SK-N-MC (cell line): Measurements from ENCODE around the gene CYTH3.

ENCODE experiments used
- DNase-seq: peaks from one replicate; pipeline ENCODE4 v3.0.0-alpha.2; 2011; ENCODE audit warnings: low read depth, low spot score
- H3K27ac ChIP-seq: fragments of 200-600 bp; sonication (generic); 2 replicates; pipeline ENCODE4 v1.5.1; 2016; ENCODE audit warnings: mixed run types
- H3K36me3 ChIP-seq: fragments of 200-600 bp; sonication (generic); 2 replicates; pipeline ENCODE4 v1.6.1; 2017; ENCODE audit warnings: antibody characterized with exemption, low read length, mixed read lengths; ENCODE audit not compliant: insufficient read depth
- H3K4me3 ChIP-seq: fragments of 200-600 bp; sonication (generic); 2 replicates; pipeline ENCODE4 v1.5.1; 2016
- H3K9ac ChIP-seq: fragments of 200-600 bp; sonication (generic); 2 replicates; pipeline ENCODE4 v1.8.0; 2017; ENCODE audit warnings: mixed run types, mixed read lengths; ENCODE audit not compliant: insufficient read length
- H3K9me3 ChIP-seq: fragments of 200-600 bp; sonication (generic); 2 replicates; pipeline ENCODE4 v1.6.1; 2017; ENCODE audit warnings: low read depth, mild to moderate bottlenecking, antibody characterized with exemption, low read length, moderate library complexity, mixed read lengths
- EZH2 ChIP-seq: fragments of 200-600 bp; sonication (generic); IDR thresholded peaks from one replicate; pipeline ENCODE4 v1.6.1; 2017; ENCODE audit warnings: antibody characterized with exemption
- FOXP2 ChIP-seq: optimal IDR thresholded peaks from 2 replicates; pipeline ENCODE3; 2011; ENCODE audit warnings: mild to moderate bottlenecking, moderate library complexity; ENCODE audit not compliant: insufficient read depth; ENCODE audit errors: extremely low read length, control extremely low read depth
- POLR2AphosphoS5 ChIP-seq: IDR thresholded peaks from 2 replicates; pipeline ENCODE4 v1.6.1; 2012; ENCODE audit warnings: mild to moderate bottlenecking, low read depth, low read length, borderline replicate concordance

Gene CYTH3, protein sequence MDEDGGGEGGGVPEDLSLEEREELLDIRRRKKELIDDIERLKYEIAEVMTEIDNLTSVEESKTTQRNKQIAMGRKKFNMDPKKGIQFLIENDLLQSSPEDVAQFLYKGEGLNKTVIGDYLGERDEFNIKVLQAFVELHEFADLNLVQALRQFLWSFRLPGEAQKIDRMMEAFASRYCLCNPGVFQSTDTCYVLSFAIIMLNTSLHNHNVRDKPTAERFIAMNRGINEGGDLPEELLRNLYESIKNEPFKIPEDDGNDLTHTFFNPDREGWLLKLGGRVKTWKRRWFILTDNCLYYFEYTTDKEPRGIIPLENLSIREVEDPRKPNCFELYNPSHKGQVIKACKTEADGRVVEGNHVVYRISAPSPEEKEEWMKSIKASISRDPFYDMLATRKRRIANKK

GRCh38 chr7:6272481-6273323 lies at the start of gene CYTH3:
CYTH3 (minus strand) TSS chr7:6272624; CDS start chr7:6272507, 117 bp downstream.
- Histone ChIP-seq H3K36me3 (no peaks in the 10 kb centered on the region), H3K9me3 (no peaks in the 10 kb centered on the region), H3K4me3 (peak within 1 kb of the TSS; percentile 88), H3K9ac (peak within 1 kb of the TSS; percentile 69), H3K27ac (no peak within 1 kb of the TSS)
- no peak for DNase-seq
- TF ChIP-seq FOXP2 (no peak), EZH2 (no peak), POLR2AphosphoS5 (peak; percentile 78)

- Histone ChIP-seq H3K27ac (no peak overlapping the region), H3K9me3 (no peaks in the 10 kb centered on the region), H3K9ac (no peak overlapping the region), H3K36me3 (no peaks in the 10 kb centered on the region), H3K4me3 (no peak overlapping the region)
- no peak for DNase-seq
- no peak for TF ChIP-seq FOXP2
- TF ChIP-seq EZH2 = no peak
- TF ChIP-seq POLR2AphosphoS5 = no peak
Observed at GRCh38 chr7:6320791-6321190, 48.4 kb upstream of the CYTH3 start.

DNA sequence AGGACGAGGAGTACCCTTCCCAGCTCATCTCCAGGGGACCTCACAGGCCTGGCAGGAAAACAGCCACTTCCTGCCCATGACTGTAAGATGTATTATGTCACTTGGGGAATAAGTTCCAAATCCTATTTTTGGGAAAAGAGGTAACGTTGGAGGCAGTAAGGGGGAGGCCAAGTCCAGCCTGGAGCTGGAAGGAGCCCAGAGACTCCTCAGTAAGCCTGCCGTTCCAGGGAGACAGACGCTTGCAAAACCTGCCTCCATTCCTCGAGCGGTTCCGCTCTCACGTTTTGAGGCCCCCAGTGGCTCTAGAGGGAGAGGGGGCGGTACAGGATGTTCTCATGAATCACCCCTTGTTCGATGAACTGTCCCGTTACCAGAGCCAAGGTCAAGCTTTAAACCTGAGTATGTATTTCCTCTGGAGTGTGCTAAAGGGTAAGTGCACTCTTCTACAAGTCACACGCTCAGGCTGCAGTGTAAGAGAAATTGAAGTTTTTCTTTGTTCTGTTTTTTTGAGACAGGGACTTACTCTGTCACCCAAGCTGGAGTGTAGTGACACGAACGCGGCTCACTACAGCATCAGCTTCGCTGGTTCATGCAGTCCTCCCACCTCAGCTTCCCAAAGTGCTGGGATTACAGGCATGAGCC lies 45.5 kb upstream of the CYTH3 start:
- Histone ChIP-seq H3K4me3 (no peak overlapping the region), H3K9me3 (no peaks in the 10 kb centered on the region), H3K36me3 (no peaks in the 10 kb centered on the region), H3K27ac (no peak overlapping the region), H3K9ac (no peak overlapping the region)
- no peak for DNase-seq
- TF ChIP-seq EZH2 (no peak), POLR2AphosphoS5 (no peak), FOXP2 (no peak)

GRCh38 chr7:6316226-6316625 lies 43.8 kb upstream of the CYTH3 start:
- H3K27ac ChIP-seq = no peak overlapping the region
- H3K9ac ChIP-seq = no peak overlapping the region
- DNase-seq = no peak
- no peaks in the 10 kb centered on the region for H3K9me3 ChIP-seq
- no peak for TF ChIP-seq EZH2
- TF ChIP-seq POLR2AphosphoS5 = no peak
- TF ChIP-seq FOXP2 = no peak
- no peaks in the 10 kb centered on the region for H3K36me3 ChIP-seq
- no peak overlapping the region for H3K4me3 ChIP-seq

GRCh38 chr7:6315746-6316145 lies 43.3 kb upstream of the CYTH3 start:
- Histone ChIP-seq H3K4me3 (no peak overlapping the region), H3K36me3 (no peaks in the 10 kb centered on the region), H3K9ac (no peak overlapping the region), H3K9me3 (no peaks in the 10 kb centered on the region), H3K27ac (0 out of 2 replicates have a peak overlapping the region, but pooled peaks have one; percentile 3)
- no peak for DNase-seq
- TF ChIP-seq FOXP2 (no peak), POLR2AphosphoS5 (no peak)

DNA sequence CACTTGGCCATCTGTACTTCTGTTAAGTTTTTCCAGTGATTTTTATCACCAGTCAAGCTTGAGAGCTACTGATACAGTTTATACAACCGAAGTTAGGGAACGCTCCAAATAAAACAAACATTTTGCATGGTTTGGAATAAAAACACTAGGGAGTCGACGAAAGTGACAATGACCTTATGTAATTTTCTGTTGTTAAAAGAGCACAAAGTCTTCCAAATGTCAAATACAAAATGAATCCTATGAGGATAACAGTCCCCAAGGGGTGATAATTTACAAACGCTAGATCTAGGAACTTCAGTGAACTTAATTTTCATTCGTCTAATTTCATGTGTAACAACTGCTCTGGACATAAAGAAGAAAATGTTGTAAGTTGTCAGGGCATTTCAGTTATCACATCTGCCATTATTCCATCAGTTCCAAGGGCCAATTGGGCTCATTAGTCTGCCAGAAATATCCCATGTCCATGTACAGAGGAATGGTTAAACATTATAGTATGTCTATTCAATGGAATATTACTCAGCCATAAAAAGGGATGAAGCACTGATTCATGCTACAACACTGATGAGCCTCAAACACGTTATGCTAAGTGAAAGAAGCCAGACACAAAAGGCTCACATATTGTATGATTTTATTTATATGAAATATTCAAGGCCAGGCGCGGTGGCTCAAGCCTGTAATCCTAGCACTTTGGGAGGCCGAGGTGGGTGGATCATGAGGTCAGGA lies 38.0 kb upstream of the CYTH3 start:
- H3K27ac ChIP-seq = no peak overlapping the region
- no peak for DNase-seq
- no peaks in the 10 kb centered on the region for H3K36me3 ChIP-seq
- no peak overlapping the region for H3K4me3 ChIP-seq
- H3K9ac ChIP-seq = no peak overlapping the region
- H3K9me3 ChIP-seq = no peaks in the 10 kb centered on the region
- TF ChIP-seq FOXP2 (no peak), EZH2 (no peak), POLR2AphosphoS5 (no peak)

DNA sequence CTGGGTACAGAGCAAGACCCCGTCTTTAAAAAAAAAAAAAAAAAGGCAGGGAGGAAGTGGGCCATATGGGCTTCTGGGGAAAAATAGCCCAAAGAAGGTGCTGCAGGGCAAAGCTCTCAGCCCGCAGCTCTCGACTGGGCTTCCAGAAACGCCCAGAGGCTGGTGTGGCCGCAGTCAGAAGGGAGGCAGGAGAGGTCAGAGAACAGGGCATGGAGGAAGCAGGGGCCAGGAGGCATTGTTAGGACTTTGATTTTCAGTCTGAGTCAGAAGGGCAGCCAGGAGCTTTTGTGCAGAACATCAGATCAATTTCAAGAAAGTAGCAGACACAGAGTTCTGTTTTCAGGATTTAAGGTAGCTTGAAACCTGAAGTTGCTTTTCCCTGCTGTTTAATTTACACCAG lies 35.3 kb upstream of the CYTH3 start:
- no peak for TF ChIP-seq FOXP2
- no peak overlapping the region for H3K27ac ChIP-seq
- H3K9ac ChIP-seq = no peak overlapping the region

DNA sequence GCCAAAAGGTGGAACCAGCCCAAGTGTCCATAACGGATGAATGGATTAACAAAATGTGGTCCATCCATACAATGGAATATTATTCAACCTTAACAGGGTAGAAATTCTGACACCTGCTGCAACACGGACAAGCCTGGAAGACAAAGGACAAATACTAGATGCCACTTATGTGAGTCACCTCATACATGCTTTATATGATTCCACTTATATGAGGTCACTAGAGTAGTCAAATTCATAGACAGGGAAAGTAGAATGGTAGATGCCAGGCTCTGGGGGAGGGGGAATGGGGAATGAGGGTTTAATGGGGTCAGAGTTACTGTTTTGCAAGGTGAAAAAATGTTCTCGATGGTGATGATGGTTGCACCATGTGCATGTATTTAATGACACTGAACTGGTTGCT lies 34.0 kb upstream of the CYTH3 start:
- no peaks in the 10 kb centered on the region for H3K36me3 ChIP-seq
- H3K9ac ChIP-seq = no peak overlapping the region
- no peak overlapping the region for H3K4me3 ChIP-seq
- H3K27ac ChIP-seq = no peak overlapping the region
- no peak for TF ChIP-seq EZH2
- no peak for TF ChIP-seq POLR2AphosphoS5
- no peak for TF ChIP-seq FOXP2
- no peaks in the 10 kb centered on the region for H3K9me3 ChIP-seq
- no peak for DNase-seq

More for the DNA sequence above, 35.3 kb upstream of the CYTH3 start:
- Histone ChIP-seq H3K36me3 (no peaks in the 10 kb centered on the region), H3K4me3 (no peak overlapping the region), H3K9me3 (no peaks in the 10 kb centered on the region)
- DNase-seq = no peak
